ENCODE measurements around the gene MRPL27. TPM values are rescaled to one million over a fixed set of nuclear protein-coding genes. Genes with fewer than 3 reads are reported as not detected.

MRPL27 gene
- total RNA-seq, 2 experiments from 2014 or later, result 55.1 to 58.2 TPM

- Mint-ChIP-seq H3K27ac (no peak overlapping the region), H3K9me3 (no peaks in the 10 kb centered on the region), H3K27me3 (ENCODE audit: low read depth) (no peaks in the 10 kb centered on the region), H3K36me3 (ENCODE audit: low read depth) (peaks cover 2% of the 10 kb centered on the region), H3K4me3 (no peak overlapping the region), H3K4me1 (ENCODE audit: low read depth) (peaks cover 32% of the 10 kb centered on the region)
- CTCF ChIA-PET, result interaction anchor here (0.7 to 4.8 kb wide), 4 partner anchors 13 to 184 kb away, joined by 3 to 34 read pairs (median 6); partner anchors contain the start of gene COL1A1
- DNase-seq, result no peak
- intact Hi-C loops (cut with micrococcal nuclease), result no loop called here
Observed at GRCh38 chr17:50349243-50349600, 23.8 kb downstream of the MRPL27 start.

DNA sequence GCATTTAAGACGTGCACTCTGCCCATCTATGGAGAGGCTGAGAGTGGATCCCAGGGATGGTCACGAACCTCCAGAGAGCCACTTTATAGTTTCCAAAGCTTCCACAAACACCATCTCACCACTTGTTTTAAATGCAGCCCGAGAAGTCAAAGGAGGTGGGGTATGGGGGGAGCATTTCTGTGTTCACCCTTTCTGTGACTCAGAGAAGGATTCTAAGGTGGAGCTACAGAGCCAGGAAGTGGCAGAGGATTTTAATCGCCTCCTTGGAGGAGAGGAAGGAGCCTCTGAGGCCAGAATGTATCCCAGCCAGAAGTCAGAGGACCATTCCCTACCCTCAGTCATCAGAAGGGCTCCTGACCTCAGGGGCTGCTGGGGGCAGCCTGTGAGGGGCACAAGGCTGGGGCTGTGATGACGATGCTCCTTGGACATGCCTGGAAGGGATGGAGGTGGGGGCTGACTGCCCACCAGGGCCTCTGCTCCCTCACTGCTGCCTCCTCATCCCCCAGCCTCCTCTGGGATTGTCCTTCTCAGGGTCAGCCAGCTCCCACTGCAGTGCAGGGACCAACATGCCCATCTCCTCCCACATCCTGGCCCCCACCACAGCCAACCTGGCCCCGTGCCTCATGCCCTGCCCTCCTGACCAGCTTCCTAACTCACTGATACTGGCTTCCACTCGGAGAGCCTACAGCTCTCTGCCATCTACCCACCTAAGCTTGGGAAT, 24.3 kb downstream of the MRPL27 start:
- Mint-ChIP-seq H3K27me3 (ENCODE audit: low read depth) (no peaks in the 10 kb centered on the region), H3K27ac (peak overlapping the region; percentile 17), H3K36me3 (ENCODE audit: low read depth) (peaks cover 2% of the 10 kb centered on the region), H3K4me3 (no peak overlapping the region), H3K9me3 (no peaks in the 10 kb centered on the region), H3K4me1 (ENCODE audit: low read depth) (peaks cover 32% of the 10 kb centered on the region)
- intact Hi-C loops (cut with micrococcal nuclease), result no loop called here
- CTCF ChIA-PET, result interaction anchor here (0.6 to 4.8 kb wide), 6 partner anchors 13 to 1826 kb away, joined by 3 to 34 read pairs (median 3); partner anchors contain the start of gene COL1A1
- no peak for DNase-seq

- Mint-ChIP-seq H3K36me3 (ENCODE audit: low read depth) (peaks cover 2% of the 10 kb centered on the region), H3K4me1 (ENCODE audit: low read depth) (peaks cover 32% of the 10 kb centered on the region), H3K4me3 (peak overlapping the region; percentile 89), H3K27ac (peak overlapping the region; percentile 6), H3K9me3 (no peaks in the 10 kb centered on the region), H3K27me3 (ENCODE audit: low read depth) (no peaks in the 10 kb centered on the region)
- intact Hi-C loops (cut with micrococcal nuclease), result no loop called here
- CTCF ChIA-PET, result interaction anchor here (0.6 to 4.8 kb wide), 4 partner anchors 14 to 1826 kb away, joined by 3 to 34 read pairs (median 7); partner anchors contain the start of gene COL1A1
- DNase-seq, result no peak
Observed at GRCh38 chr17:50347894-50348291, 25.1 kb downstream of the MRPL27 start.

DNA sequence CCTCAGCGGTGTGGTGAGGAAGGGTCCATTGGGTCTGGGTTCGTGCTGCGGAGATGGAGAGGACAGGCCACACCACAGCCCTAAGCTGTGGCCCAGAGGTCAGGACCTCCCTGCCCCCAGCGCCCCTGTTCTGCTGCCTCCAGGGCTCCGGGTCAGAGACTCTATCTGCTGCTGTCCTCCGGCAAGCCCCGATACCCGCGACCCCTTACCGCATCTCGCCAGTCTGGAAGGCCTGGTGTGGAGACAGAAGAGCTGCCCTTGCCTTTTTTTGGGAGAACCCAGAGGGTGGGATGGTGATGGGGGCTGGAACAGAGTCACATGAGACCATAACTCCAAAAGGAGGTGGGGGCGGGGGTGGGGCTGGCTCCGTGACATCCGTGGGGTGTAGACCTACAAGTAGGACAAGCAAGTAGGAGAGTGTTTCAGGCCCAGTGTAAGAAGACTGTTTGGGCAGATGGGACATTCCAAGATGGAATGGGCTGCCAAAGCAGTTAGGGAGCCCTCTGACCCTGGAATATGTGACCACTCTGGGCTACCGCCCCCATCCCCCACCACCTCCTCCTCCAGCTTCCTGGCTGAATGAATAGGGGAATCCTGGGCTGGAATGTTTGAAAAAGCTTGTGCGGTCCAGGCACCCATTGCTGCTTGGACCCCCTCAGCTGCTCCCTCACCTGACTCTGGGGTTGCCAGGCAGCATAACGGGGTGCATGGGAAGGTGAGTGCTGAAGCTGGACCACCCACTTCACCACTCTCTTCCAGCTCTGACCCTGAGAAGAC, 25.7 kb downstream of the MRPL27 start:
- peaks cover 2% of the 10 kb centered on the region for H3K36me3 Mint-ChIP-seq (ENCODE audit: low read depth)
- DNase-seq, result no peak
- no peaks in the 10 kb centered on the region for H3K27me3 Mint-ChIP-seq (ENCODE audit: low read depth)
- H3K27ac Mint-ChIP-seq, result peak overlapping the region; percentile 83
- intact Hi-C loops (cut with micrococcal nuclease), result no loop called here
- H3K4me1 Mint-ChIP-seq (ENCODE audit: low read depth), result peaks cover 32% of the 10 kb centered on the region
- H3K9me3 Mint-ChIP-seq, result no peaks in the 10 kb centered on the region
- CTCF ChIA-PET, result interaction anchor here (0.8 to 4.8 kb wide), 6 partner anchors 14 to 147 kb away, joined by 4 to 34 read pairs (median 7); partner anchors contain the start of genes COL1A1 and LRRC59
- peak overlapping the region; percentile 89 for H3K4me3 Mint-ChIP-seq

DNA sequence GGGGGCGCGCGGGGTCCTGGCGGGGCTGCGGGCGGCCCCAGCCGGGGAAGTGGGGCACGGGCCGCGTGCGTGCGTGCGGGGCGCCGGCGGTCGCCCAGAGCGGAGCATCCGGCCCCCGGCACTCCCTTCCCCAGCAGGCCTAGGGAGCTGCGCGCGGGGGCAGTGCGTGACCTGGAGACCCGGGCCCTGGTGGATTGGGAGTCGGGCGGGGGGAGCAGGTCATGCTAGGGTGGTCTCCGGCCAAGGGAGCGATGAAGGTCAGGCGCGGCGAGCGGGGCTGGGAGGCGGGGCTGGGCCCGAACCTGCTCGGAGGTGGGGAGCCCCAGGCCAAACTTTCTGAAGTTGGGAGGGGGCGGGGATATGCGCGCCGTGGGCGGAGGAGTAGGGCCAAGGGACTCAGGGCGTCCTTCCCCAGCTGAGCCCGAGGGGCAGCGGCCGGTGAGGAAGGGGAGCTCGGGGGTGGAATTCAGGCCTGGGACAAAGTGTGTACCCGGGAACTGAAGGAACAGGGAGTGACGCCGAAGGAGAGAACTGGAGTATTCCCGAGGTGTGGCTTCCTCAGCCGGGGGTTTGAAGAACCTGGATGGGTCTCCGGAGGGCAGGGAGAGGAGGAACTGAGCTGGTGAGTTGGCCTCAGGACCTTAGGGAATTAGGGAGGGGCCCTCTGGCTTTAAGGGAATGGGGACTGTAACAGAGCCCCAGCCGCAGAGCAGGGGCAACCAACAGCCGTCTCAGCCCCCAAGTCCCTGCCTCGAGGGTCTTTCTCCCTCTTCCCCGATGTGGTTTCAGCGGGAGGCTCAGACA, 26.5 kb downstream of the MRPL27 start:
- peak; percentile 60 for DNase-seq
- H3K27me3 Mint-ChIP-seq (ENCODE audit: low read depth), result no peaks in the 10 kb centered on the region
- no peaks in the 10 kb centered on the region for H3K36me3 Mint-ChIP-seq (ENCODE audit: low read depth)
- H3K9me3 Mint-ChIP-seq, result no peaks in the 10 kb centered on the region
- H3K4me3 Mint-ChIP-seq, result peak overlapping the region; percentile 89
- CTCF ChIA-PET, result interaction anchor here (0.9 to 4.8 kb wide), 6 partner anchors 13 to 229 kb away, joined by 3 to 34 read pairs (median 7); partner anchors contain the start of genes COL1A1 and LRRC59
- peak overlapping the region; percentile 83 for H3K27ac Mint-ChIP-seq
- intact Hi-C loops (cut with micrococcal nuclease), result loop anchor here (1.0 kb wide), 4 partner anchors 16 to 165 kb away; no protein-coding TSS in a partner anchor
- peaks cover 30% of the 10 kb centered on the region for H3K4me1 Mint-ChIP-seq (ENCODE audit: low read depth)

GRCh38 chr17:50345432-50346312, 27.3 kb downstream of the MRPL27 start, which contains the start of gene XYLT2:
TSS of gene XYLT2 (plus strand) at chr17:50346126. CDS start at chr17:50346141, 15 bp downstream.
- H3K4me3 Mint-ChIP-seq, result peak within 1 kb of the TSS; percentile 89
- H3K27me3 Mint-ChIP-seq (ENCODE audit: low read depth), result no peaks in the 10 kb centered on the region
- CTCF ChIA-PET, result interaction anchor here (0.9 to 4.8 kb wide), 5 partner anchors 13 to 229 kb away, joined by 3 to 34 read pairs (median 8); partner anchors contain the start of genes COL1A1 and LRRC59
- H3K9me3 Mint-ChIP-seq, result no peaks in the 10 kb centered on the region
- intact Hi-C loops (cut with micrococcal nuclease), result loop anchor here (1.0 kb wide), 4 partner anchors 17 to 166 kb away; no protein-coding TSS in a partner anchor
- H3K27ac Mint-ChIP-seq, result peak within 1 kb of the TSS; percentile 88
- peak; percentile 90 for DNase-seq
- peaks cover 29% of the 10 kb centered on the region for H3K4me1 Mint-ChIP-seq (ENCODE audit: low read depth)
- H3K36me3 Mint-ChIP-seq (ENCODE audit: low read depth), result no peaks in the 10 kb centered on the region

DNA sequence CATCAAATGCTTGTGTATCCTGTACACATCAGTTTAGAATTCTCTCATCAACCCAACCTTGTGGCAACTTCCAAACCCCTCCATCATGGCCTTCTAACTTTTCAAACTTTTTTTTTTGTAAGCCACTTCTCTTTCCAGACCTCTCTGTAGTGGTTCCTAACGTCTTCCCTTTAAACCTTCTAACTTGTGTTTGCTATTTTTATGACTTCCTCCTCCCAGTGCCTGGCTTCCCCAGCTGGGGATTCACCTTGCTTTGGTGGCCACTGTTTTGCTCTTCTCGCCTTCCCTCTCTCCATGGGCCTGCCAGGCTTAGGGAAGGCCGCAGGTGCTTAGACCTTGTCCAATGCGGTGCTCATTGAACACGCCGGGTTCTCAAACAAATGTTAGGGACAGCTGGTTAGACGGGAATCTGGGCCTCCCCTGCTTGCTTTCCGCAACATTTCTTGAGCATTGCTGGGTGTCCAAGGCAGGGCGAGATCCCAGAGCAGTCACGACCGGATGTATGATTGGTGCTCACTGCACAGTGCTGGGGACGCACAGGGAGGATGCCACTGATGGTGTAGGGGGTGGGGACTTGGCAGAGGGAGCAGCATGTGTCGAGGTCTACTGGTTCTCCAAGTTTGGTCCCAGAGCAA, 28.1 kb downstream of the MRPL27 start:
- no peaks in the 10 kb centered on the region for H3K9me3 Mint-ChIP-seq
- no peaks in the 10 kb centered on the region for H3K36me3 Mint-ChIP-seq (ENCODE audit: low read depth)
- no peaks in the 10 kb centered on the region for H3K27me3 Mint-ChIP-seq (ENCODE audit: low read depth)
- no peak for DNase-seq
- H3K4me3 Mint-ChIP-seq, result peak overlapping the region; percentile 76
- H3K4me1 Mint-ChIP-seq (ENCODE audit: low read depth), result peaks cover 29% of the 10 kb centered on the region
- intact Hi-C loops (cut with micrococcal nuclease), result no loop called here
- CTCF ChIA-PET, result interaction anchor here (0.7 to 4.8 kb wide), 2 partner anchors 17 to 32 kb away, joined by 3 to 34 read pairs; no protein-coding TSS in a partner anchor
- no peak overlapping the region for H3K27ac Mint-ChIP-seq

DNA sequence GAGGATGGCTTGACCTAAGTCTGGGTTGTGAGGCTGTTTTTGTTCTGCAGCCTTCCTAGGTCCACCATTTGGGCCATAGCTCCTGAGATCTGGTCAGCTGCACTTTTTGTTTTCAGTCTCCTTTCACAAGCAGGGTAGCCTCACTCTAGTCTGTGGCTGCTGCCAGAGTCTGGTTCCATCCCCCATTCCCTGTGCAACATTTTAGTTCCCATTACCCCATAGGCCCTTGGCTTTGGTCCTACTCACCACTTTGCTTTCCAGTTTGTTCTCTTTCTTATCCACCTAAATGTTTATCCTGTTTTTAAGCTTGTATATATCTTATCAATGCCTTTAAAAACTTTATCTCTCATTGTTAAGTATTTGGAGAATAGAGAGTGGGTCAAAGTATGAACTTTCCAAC, 33.6 kb downstream of the MRPL27 start:
- CTCF ChIA-PET, result interaction anchor here (1.0 to 1.7 kb wide), 2 partner anchors 22 to 162 kb away, joined by 3 to 7 read pairs; no protein-coding TSS in a partner anchor
- Mint-ChIP-seq H3K4me3 (no peak overlapping the region), H3K9me3 (peaks cover 6% of the 10 kb centered on the region), H3K27ac (no peak overlapping the region), H3K36me3 (ENCODE audit: low read depth) (no peaks in the 10 kb centered on the region), H3K27me3 (ENCODE audit: low read depth) (no peaks in the 10 kb centered on the region), H3K4me1 (ENCODE audit: low read depth) (no peaks in the 10 kb centered on the region)
- no peak for DNase-seq
- intact Hi-C loops (cut with micrococcal nuclease), result no loop called here

DNA sequence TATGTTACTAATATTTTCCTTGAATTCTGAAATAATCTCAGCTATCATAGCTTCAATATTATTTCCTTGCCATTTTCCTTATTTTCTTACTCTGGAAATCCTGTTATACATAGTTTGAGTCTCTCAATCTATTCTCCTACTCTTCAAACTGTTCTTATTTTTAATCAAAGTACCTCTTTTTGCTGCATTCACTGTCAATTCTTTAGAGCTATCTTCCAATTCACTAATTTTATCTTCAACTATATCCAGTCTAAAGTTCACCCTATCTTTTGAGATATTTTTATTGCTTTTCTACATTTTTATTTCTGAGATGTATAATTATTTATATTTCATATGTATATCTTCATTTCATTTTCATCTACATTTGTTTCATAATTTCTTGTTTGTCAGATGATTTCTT, 34.3 kb downstream of the MRPL27 start:
- Mint-ChIP-seq H3K36me3 (ENCODE audit: low read depth) (no peaks in the 10 kb centered on the region), H3K27ac (no peak overlapping the region), H3K9me3 (peaks cover 6% of the 10 kb centered on the region), H3K27me3 (ENCODE audit: low read depth) (no peaks in the 10 kb centered on the region), H3K4me3 (no peak overlapping the region), H3K4me1 (ENCODE audit: low read depth) (peaks cover 6% of the 10 kb centered on the region)
- intact Hi-C loops (cut with micrococcal nuclease), result no loop called here
- CTCF ChIA-PET, result interaction anchor here (1.7 kb wide), 1 partner anchor 23 kb away, joined by 7 read pairs; no protein-coding TSS in a partner anchor
- no peak for DNase-seq

DNA sequence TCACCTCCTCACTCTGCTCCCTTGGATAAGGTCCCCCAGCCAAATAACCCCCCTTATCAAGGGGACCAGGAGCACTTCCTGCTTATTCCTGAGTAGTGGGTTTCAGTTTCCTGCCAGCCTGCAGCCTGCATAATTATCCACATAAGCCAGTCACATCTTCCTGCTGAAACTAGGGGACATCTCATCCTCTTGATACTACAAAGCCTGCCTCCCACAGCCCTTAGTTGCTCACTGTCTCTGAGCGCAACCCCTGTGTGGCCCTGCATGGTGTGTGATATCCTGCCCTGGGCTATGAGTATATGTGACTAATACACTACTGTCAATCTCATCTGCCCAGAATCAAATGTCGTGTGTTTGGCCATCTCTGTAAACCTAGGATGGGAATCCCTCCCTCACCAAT, 35.0 kb downstream of the MRPL27 start:
- CTCF ChIA-PET, result no interaction called here

More for the DNA sequence above, 35.0 kb downstream of the MRPL27 start:
- Mint-ChIP-seq H3K9me3 (peaks cover 6% of the 10 kb centered on the region), H3K36me3 (ENCODE audit: low read depth) (no peaks in the 10 kb centered on the region), H3K27me3 (ENCODE audit: low read depth) (no peaks in the 10 kb centered on the region), H3K4me1 (ENCODE audit: low read depth) (peaks cover 12% of the 10 kb centered on the region), H3K4me3 (no peak overlapping the region), H3K27ac (no peak overlapping the region)
- intact Hi-C loops (cut with micrococcal nuclease), result no loop called here
- DNase-seq, result peak; percentile 26

All from activated naive CD4-positive, alpha-beta T cell treated with anti-CD3 and anti-CD28 coated beads for 36 hours (primary cell).